ENCODE results near the gene PPP1R3F.

Gene PPP1R3F

GRCh38 chrX:49251325-49251724 is 18.3 kb upstream of the PPP1R3F start:
- Histone ChIP-seq H3K27me3 (ENCODE audit: insufficient read depth, low read length, poor library complexity, severe bottlenecking) (no peaks in the 10 kb centered on the region), H2AFZ (ENCODE audit: low read length) (no peak overlapping the region), H3K4me2 (ENCODE audit: low read depth, low read length, poor library complexity, severe bottlenecking) (no peak overlapping the region), H3K79me2 (ENCODE audit: insufficient read depth, low read length) (no peaks in the 10 kb centered on the region), H3K4me3 (ENCODE audit: low read length, poor library complexity, severe bottlenecking) (no peak overlapping the region), H3K4me1 (ENCODE audit: insufficient read depth, low read length, poor library complexity, severe bottlenecking) (no peaks in the 10 kb centered on the region), H3K9me3 (ENCODE audit: insufficient read depth, low read depth, low read length) (no peaks in the 10 kb centered on the region), H3K9me2 (replicated peaks; ENCODE audit: low read depth, low read length) (no peaks in the 10 kb centered on the region), H3F3A (ENCODE audit: low read depth) (no peaks in the 10 kb centered on the region), H3K9ac (ENCODE audit: low read depth, low read length, poor library complexity, severe bottlenecking) (no peak overlapping the region), H3K36me3 (ENCODE audit: insufficient read depth, low read length) (no peaks in the 10 kb centered on the region), H4K20me1 (ENCODE audit: insufficient read depth, low read length, poor library complexity, severe bottlenecking) (no peaks in the 10 kb centered on the region)
- no peak for TF ChIP-seq EZH2phosphoT487 (IDR thresholded peaks at IDR 0.05; ENCODE audit: borderline replicate concordance)

GRCh38 chrX:49254639-49255038 is 15.0 kb upstream of the PPP1R3F start:
- Histone ChIP-seq H3K27me3 (ENCODE audit: insufficient read depth, low read length, poor library complexity, severe bottlenecking) (no peaks in the 10 kb centered on the region), H3K9me3 (ENCODE audit: insufficient read depth, low read depth, low read length) (no peaks in the 10 kb centered on the region), H3K4me3 (ENCODE audit: low read length, poor library complexity, severe bottlenecking) (no peak overlapping the region), H2AFZ (ENCODE audit: low read length) (no peak overlapping the region), H3K79me2 (ENCODE audit: insufficient read depth, low read length) (no peaks in the 10 kb centered on the region), H3K36me3 (ENCODE audit: insufficient read depth, low read length) (no peaks in the 10 kb centered on the region), H4K20me1 (ENCODE audit: insufficient read depth, low read length, poor library complexity, severe bottlenecking) (no peaks in the 10 kb centered on the region), H3F3A (ENCODE audit: low read depth) (no peaks in the 10 kb centered on the region), H3K4me1 (ENCODE audit: insufficient read depth, low read length, poor library complexity, severe bottlenecking) (no peaks in the 10 kb centered on the region), H3K4me2 (ENCODE audit: low read depth, low read length, poor library complexity, severe bottlenecking) (no peak overlapping the region), H3K9ac (ENCODE audit: low read depth, low read length, poor library complexity, severe bottlenecking) (no peak overlapping the region), H3K9me2 (replicated peaks; ENCODE audit: low read depth, low read length) (no peaks in the 10 kb centered on the region)
- TF ChIP-seq EZH2phosphoT487 (IDR thresholded peaks at IDR 0.05; ENCODE audit: borderline replicate concordance) (no peak), CTCF (conservative IDR thresholded peaks at IDR 0.05; ENCODE audit: low read length) (no peak)

GRCh38 chrX:49256268-49256995 is 13.2 kb upstream of the PPP1R3F start:
- Histone ChIP-seq H3K36me3 (ENCODE audit: insufficient read depth, low read length) (no peaks in the 10 kb centered on the region), H3K9me2 (replicated peaks; ENCODE audit: low read depth, low read length) (no peaks in the 10 kb centered on the region), H3K79me2 (ENCODE audit: insufficient read depth, low read length) (no peaks in the 10 kb centered on the region), H3K4me2 (ENCODE audit: low read depth, low read length, poor library complexity, severe bottlenecking) (no peak overlapping the region), H2AFZ (ENCODE audit: low read length) (no peak overlapping the region), H3K27me3 (ENCODE audit: insufficient read depth, low read length, poor library complexity, severe bottlenecking) (no peaks in the 10 kb centered on the region), H3K9me3 (ENCODE audit: insufficient read depth, low read depth, low read length) (no peaks in the 10 kb centered on the region), H3K4me1 (ENCODE audit: insufficient read depth, low read length, poor library complexity, severe bottlenecking) (no peaks in the 10 kb centered on the region), H3K4me3 (ENCODE audit: low read length, poor library complexity, severe bottlenecking) (no peak overlapping the region), H4K20me1 (ENCODE audit: insufficient read depth, low read length, poor library complexity, severe bottlenecking) (no peaks in the 10 kb centered on the region), H3K9ac (ENCODE audit: low read depth, low read length, poor library complexity, severe bottlenecking) (no peak overlapping the region), H3F3A (ENCODE audit: low read depth) (no peaks in the 10 kb centered on the region)
- TF ChIP-seq CTCF (conservative IDR thresholded peaks at IDR 0.05; ENCODE audit: low read length): no peak
- TF ChIP-seq EZH2phosphoT487 (IDR thresholded peaks at IDR 0.05; ENCODE audit: borderline replicate concordance): no peak
